Measurements from ENCODE around the gene UROS. TPM values are rescaled to one million over a fixed set of nuclear protein-coding genes. Genes with fewer than 3 reads are reported as not detected.

UROS gene
- total RNA-seq, 1 experiment from 2014 or later = 48.7 TPM

GRCh38 chr10:125756853-125757487 is 66.1 kb downstream of the UROS start (continued):
- TF ChIP-seq ZNF281 (CRISPR knock-in tag; IDR thresholded peaks at IDR 0.05) (no peak), ZNF396 (CRISPR knock-in tag; IDR thresholded peaks at IDR 0.05; ENCODE audit: borderline replicate concordance) (no peak)

- TF ChIP-seq KAT7 (CRISPR knock-in tag; IDR thresholded peaks at IDR 0.05; ENCODE audit: borderline replicate concordance) = no peak
- TF ChIP-seq ZBTB21 (CRISPR knock-in tag; IDR thresholded peaks at IDR 0.05; ENCODE audit: borderline replicate concordance) = no peak
- no peak for TF ChIP-seq USF1 (CRISPR knock-in tag; IDR thresholded peaks at IDR 0.05)
- no peak for TF ChIP-seq E2F5 (CRISPR knock-in tag; IDR thresholded peaks at IDR 0.05)
- TF ChIP-seq PRDM15 (CRISPR knock-in tag; IDR thresholded peaks at IDR 0.05) = no peak
- TF ChIP-seq ZNF317 (CRISPR knock-in tag; IDR thresholded peaks at IDR 0.05; ENCODE audit: borderline replicate concordance, low read depth) = no peak
- TF ChIP-seq ATF6 (CRISPR knock-in tag; IDR thresholded peaks at IDR 0.05) = no peak
- no peak for TF ChIP-seq FOXK1 (CRISPR knock-in tag; IDR thresholded peaks at IDR 0.05)
- TF ChIP-seq GTF2I (CRISPR knock-in tag; conservative IDR thresholded peaks at IDR 0.05) = no peak
- TF ChIP-seq MAX (CRISPR knock-in tag; IDR thresholded peaks at IDR 0.05) = no peak
- no peak for TF ChIP-seq ZNF263 (CRISPR knock-in tag; IDR thresholded peaks at IDR 0.05; ENCODE audit: low read depth)
- TF ChIP-seq TEAD4 (CRISPR knock-in tag; IDR thresholded peaks at IDR 0.05) = no peak
- TF ChIP-seq NFATC4 (CRISPR knock-in tag; IDR thresholded peaks at IDR 0.05) = no peak
- TF ChIP-seq CDX4 (CRISPR knock-in tag; IDR thresholded peaks at IDR 0.05; ENCODE audit: borderline replicate concordance) = no peak
- TF ChIP-seq ZBTB43 (CRISPR knock-in tag; IDR thresholded peaks at IDR 0.05) = no peak
- TF ChIP-seq E2F4 (CRISPR knock-in tag; IDR thresholded peaks at IDR 0.05; ENCODE audit: borderline replicate concordance, low read depth) = no peak
- H3K27ac Mint-ChIP-seq = no peak overlapping the region
- POLR2A ChIA-PET = no interaction called here
- ATAC-seq (no peak), DNase-seq (ENCODE audit: low spot score) (no peak)
- peaks cover 65% of the 10 kb centered on the region for H3K36me3 Mint-ChIP-seq
- no peaks in the 10 kb centered on the region for H3K9me3 Mint-ChIP-seq
- no peak overlapping the region for H3K4me3 Mint-ChIP-seq
- H3K27me3 Mint-ChIP-seq (ENCODE audit: low read depth) = no peaks in the 10 kb centered on the region
- CTCF ChIA-PET = no interaction called here
- peaks cover under 1% of the 10 kb centered on the region for H3K4me1 Mint-ChIP-seq
These were observed 66.9 kb downstream of the UROS start for GRCh38 chr10:125756196-125756595.

Measured in WTC11 (cell line).